Activated CD4-positive, alpha-beta T cell treated with anti-CD3 and anti-CD28 coated beads for 36 hours (primary cell): ENCODE measurements around the gene SOX12. TPM values are rescaled to one million over a fixed set of nuclear protein-coding genes. Genes with fewer than 3 reads are reported as not detected.
A peak's percentile ranks its signal among the peaks of the same experiment; 100 is the strongest.
"Not testable (repeated sequence)": the region's sequence is repeated elsewhere in the genome, so short reads cannot be mapped to it uniquely, and the experiment has no call there.

ENCODE experiments used
- ATAC-seq: fragments of 200-7000 bp; cut with Tn5 transposase; one replicate; pipeline ENCODE4 v1.10.0; 2021; ENCODE audit warnings: mild to moderate bottlenecking, moderate library complexity
- CTCF ChIA-PET: fragments of 350-600 bp; sonication (Branson Sonifier 250); formaldehyde crosslinking; loops from one replicate; lab custom pipeline; 2021; ENCODE audit warnings: antibody characterized with exemption; lab: Charles Lee
- POLR2A ChIA-PET: fragments of 350-600 bp; sonication (Branson Sonifier 250); formaldehyde crosslinking; loops from one replicate; lab custom pipeline; 2021; ENCODE audit warnings: antibody characterized with exemption, inconsistent platforms; lab: Charles Lee
- DNase-seq: peaks from one replicate; pipeline ENCODE4 v3.0.0-alpha.2; 2020
- H3K27ac Mint-ChIP-seq: one replicate; pipeline ENCODE4 v1.8.0; 2021; ENCODE audit warnings: mixed read lengths
- H3K27me3 Mint-ChIP-seq: one replicate; pipeline ENCODE4 v1.8.0; 2021; ENCODE audit warnings: mixed read lengths
- H3K36me3 Mint-ChIP-seq: one replicate; pipeline ENCODE4 v1.8.0; 2021; ENCODE audit warnings: low read depth, mixed read lengths
- H3K4me1 Mint-ChIP-seq: one replicate; pipeline ENCODE4 v1.8.0; 2021; ENCODE audit warnings: mixed read lengths
- H3K4me3 Mint-ChIP-seq: one replicate; pipeline ENCODE4 v1.8.0; 2021; ENCODE audit warnings: mild to moderate bottlenecking, moderate library complexity, mixed read lengths
- H3K9me3 Mint-ChIP-seq: one replicate; pipeline ENCODE4 v1.8.0; 2021; ENCODE audit warnings: low read depth, mixed read lengths
- intact Hi-C, 2 experiments: fragments of 100-400 bp; cut with DNase I in 1 of 2; cut with micrococcal nuclease in 1 of 2; formaldehyde crosslinking; loops; one replicate each; pipeline versions ENCODE4 v1.14.2 to v1.15.1; 2022 to 2024; cut with DNase I, micrococcal nuclease
- total RNA-seq, 2 experiments: library from RNA; stranded (reverse); gene quantifications; one replicate each; pipeline ENCODE4 v1.2.3, GENCODE V29; 2021

The SOX12 gene
- total RNA-seq, 2 experiments from 2014 or later = 8.1 to 8.5 TPM

DNA sequence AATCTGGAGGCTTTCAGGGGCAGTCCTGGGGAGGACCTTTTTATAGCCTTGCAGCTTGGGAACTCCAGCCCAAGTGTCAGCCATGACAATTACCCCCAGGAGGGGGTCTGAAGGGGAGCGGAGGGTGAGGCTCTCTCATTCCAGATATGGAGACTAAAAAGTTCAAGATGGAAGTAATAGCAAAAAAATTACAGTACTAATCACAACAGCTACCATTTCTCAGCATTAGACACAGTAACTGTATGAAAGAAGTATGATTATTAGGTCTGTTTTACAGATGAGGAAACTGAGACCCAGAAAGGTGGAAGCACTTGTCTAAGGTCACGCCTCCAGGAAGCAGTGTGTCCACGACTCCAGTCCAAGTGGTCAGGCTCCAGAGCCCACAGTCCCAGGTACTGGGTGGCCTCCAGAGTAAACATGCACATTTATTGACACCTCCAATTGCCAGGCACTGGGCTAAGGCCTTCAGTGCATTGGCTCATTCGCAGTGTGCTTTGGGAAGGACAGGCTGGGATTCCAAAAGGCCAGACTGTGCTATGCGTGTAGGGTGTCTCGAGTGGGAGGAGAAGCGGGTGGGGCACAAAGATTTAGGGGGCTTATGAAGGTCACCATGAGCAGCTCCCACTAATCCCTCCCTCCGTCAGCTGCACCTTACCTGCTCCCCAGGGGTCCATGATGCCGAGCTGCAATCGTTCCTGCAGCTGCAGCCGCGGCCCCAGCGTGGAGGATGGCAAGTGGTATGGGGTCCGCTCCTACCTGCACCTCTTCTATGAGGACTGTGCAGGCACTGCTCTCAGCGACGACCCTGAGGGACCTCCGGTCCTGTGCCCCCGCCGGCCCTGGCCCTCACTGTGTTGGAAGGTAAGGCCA, 23.9 kb downstream of the SOX12 start:
- DNase-seq = no peak
- ChIA-PET CTCF (no interaction called here), POLR2A (no interaction called here)
- H3K4me1 Mint-ChIP-seq = peaks cover 10% of the 10 kb centered on the region
- no peaks in the 10 kb centered on the region for H3K9me3 Mint-ChIP-seq
- intact Hi-C loops = loop anchor here in 1 of 2 experiments (1.0 to 5.0 kb wide), 2 partner anchors 113 to 193 kb away; partner anchors contain the start of genes CSNK2A1 and TBC1D20
- no peaks in the 10 kb centered on the region for H3K27me3 Mint-ChIP-seq
- no peak overlapping the region for H3K4me3 Mint-ChIP-seq
- H3K27ac Mint-ChIP-seq = no peak overlapping the region
- no peak for ATAC-seq
- H3K36me3 Mint-ChIP-seq = no peaks in the 10 kb centered on the region

DNA sequence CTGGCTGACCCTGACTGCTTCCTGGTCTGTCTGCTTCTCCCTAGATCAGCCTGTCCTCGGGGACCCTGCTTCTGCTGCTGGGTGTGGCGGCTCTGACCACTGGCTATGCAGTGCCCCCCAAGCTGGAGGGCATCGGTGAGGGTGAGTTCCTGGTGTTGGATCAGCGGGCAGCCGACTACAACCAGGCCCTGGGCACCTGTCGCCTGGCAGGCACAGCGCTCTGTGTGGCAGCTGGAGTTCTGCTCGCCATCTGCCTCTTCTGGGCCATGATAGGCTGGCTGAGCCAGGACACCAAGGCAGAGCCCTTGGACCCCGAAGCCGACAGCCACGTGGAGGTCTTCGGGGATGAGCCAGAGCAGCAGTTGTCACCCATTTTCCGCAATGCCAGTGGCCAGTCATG, 27.8 kb downstream of the SOX12 start:
- no peak for DNase-seq
- CTCF ChIA-PET = interaction anchor here (0.6 to 3.3 kb wide), 7 partner anchors 7 to 135 kb away, joined by 3 to 24 read pairs (median 4); no protein-coding TSS in a partner anchor
- no peak for ATAC-seq
- Mint-ChIP-seq H3K27ac (no peak overlapping the region), H3K9me3 (no peaks in the 10 kb centered on the region), H3K36me3 (no peaks in the 10 kb centered on the region), H3K4me3 (no peak overlapping the region), H3K27me3 (no peaks in the 10 kb centered on the region), H3K4me1 (peaks cover 7% of the 10 kb centered on the region)
- intact Hi-C loops = loop anchor here (5.0 kb wide), 2 partner anchors 294 to 314 kb away; no protein-coding TSS in a partner anchor
- POLR2A ChIA-PET = no interaction called here

DNA sequence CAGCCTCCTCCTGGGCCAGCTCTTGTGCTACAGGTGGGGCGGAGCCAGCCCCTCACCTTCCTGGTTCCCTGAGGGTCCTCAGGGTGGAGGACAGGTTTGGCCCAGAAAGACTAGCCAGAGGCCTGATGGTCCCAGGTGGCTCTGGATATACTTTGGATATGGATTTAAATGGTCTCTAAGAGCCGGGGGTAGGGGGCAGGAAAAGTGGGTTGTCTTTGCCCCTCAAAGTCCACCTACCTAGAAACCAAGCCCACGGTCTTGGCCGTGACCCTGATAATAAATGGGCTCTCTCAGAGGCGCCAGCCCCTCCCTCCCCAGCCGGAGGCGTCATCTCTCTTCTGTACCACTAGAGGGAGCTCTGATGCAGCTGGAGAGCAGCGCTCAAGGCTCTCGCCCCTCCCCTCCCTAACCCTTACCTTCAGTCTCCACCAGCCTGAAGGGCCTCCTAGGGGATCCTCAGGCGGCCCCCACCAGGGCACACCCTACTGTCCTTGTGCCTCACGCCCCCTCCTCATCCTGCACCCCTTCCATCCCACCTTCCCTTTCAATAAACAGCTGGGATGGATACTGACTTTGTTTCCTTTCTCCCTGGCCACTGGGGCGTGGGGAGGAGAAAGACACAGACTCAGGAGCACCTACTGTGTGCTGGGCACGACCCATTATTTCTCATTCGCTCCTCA, 29.1 kb downstream of the SOX12 start:
- Mint-ChIP-seq H3K27ac (no peak overlapping the region), H3K27me3 (no peaks in the 10 kb centered on the region), H3K4me1 (peaks cover 3% of the 10 kb centered on the region), H3K4me3 (no peak overlapping the region), H3K9me3 (no peaks in the 10 kb centered on the region), H3K36me3 (no peaks in the 10 kb centered on the region)
- ATAC-seq = peak; percentile 99
- intact Hi-C loops = loop anchor here (1.0 to 5.0 kb wide), 7 partner anchors 52 to 374 kb away; no protein-coding TSS in a partner anchor
- CTCF ChIA-PET = interaction anchor here (0.6 to 3.3 kb wide), 19 partner anchors 9 to 353 kb away, joined by 3 to 24 read pairs (median 3); no protein-coding TSS in a partner anchor
- POLR2A ChIA-PET = no interaction called here
- peak; percentile 86 for DNase-seq

DNA sequence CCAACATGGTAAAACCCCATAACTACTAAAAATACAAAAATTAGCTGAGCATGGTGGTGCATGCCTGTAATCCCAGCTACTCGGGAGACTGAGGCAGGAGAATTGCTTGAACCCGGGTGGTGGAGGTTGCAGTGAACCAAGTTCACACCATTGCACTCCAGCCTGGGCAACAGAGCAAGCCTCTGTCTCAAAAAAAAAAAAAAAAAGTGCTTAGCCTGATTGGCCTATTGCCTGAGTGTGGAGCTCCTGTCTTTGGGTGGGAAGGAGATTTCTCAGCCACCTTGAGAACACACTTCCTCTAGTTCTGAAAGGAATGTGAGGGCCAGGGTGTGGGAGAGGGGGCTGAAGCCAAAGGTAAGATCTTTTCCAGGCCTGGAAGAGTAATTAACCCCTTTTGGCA, 30.8 kb downstream of the SOX12 start:
- ChIA-PET POLR2A (interaction anchor here (0.6 kb wide), 1 partner anchor 20 kb away, joined by 3 read pairs; no protein-coding TSS in a partner anchor), CTCF (interaction anchor here (1.1 to 3.3 kb wide), 5 partner anchors 10 to 311 kb away, joined by 3 to 24 read pairs (median 9); no protein-coding TSS in a partner anchor)
- intact Hi-C loops, H3K4me1 Mint-ChIP-seq, H3K9me3 Mint-ChIP-seq, H3K36me3 Mint-ChIP-seq, H3K27me3 Mint-ChIP-seq, H3K27ac Mint-ChIP-seq, H3K4me3 Mint-ChIP-seq, ATAC-seq, DNase-seq: not testable (repeated sequence)

DNA sequence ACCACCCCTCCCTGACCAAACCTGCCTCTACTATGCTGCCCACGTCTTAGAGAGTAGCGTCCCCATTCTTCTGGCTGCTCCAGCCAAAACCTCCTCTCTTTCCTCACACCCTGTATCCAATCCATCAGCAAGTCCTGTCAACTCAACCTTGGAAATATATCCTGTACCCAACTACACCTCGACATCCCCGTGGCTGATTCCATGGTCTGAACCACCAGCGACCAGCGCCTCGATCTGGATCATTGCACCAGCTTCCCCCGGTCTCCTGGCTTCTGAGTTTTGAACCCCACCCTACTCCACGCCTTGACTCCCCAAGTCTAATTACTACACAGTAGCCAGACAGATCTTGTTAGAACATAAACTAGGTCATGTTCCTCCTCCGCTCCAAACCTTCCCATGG, 31.4 kb downstream of the SOX12 start:
- ATAC-seq (no peak), DNase-seq (no peak)
- Mint-ChIP-seq H3K4me1 (peaks cover 3% of the 10 kb centered on the region), H3K4me3 (no peak overlapping the region), H3K36me3 (no peaks in the 10 kb centered on the region), H3K27me3 (no peaks in the 10 kb centered on the region), H3K27ac (no peak overlapping the region), H3K9me3 (no peaks in the 10 kb centered on the region)
- ChIA-PET POLR2A (no interaction called here), CTCF (interaction anchor here (2.5 to 3.3 kb wide), 3 partner anchors 10 to 289 kb away, joined by 9 to 24 read pairs (median 12); no protein-coding TSS in a partner anchor)
- intact Hi-C loops = no loop called here

DNA sequence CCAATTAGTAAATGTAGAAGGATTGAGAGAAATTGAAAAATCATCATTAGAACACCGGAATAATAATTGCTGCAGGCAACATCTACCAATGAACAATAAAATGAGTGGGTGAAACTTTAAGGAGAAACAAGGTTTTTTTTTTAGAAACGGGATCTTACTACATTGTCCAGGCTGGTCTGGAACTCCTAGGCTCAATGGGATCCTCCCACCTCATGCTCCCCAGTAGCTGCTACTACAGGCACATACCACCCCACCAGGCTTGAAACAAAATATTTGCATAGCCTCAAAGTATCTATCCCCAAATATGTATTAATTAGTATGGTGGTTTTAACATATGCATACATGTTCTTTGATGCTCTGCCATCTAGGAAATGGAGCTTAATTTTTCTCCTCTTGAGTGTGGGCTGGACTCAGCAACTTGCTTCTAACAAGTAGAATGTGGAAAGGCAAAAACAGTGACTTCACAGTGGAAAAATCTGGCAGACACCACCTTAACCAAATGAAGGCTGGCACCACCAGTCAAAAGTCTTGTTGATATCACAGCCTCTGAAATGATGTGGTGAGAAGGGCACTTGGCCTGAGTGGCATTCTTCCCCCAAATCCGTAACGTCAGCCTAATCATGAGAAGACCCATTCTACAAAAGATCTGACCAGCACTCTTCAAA, 33.7 kb downstream of the SOX12 start:
- Mint-ChIP-seq H3K27ac (no peak overlapping the region), H3K4me1 (peaks cover 16% of the 10 kb centered on the region), H3K9me3 (no peaks in the 10 kb centered on the region), H3K4me3 (no peak overlapping the region), H3K27me3 (no peaks in the 10 kb centered on the region), H3K36me3 (no peaks in the 10 kb centered on the region)
- ChIA-PET POLR2A (no interaction called here), CTCF (no interaction called here)
- no peak for ATAC-seq
- intact Hi-C loops = no loop called here
- no peak for DNase-seq

DNA sequence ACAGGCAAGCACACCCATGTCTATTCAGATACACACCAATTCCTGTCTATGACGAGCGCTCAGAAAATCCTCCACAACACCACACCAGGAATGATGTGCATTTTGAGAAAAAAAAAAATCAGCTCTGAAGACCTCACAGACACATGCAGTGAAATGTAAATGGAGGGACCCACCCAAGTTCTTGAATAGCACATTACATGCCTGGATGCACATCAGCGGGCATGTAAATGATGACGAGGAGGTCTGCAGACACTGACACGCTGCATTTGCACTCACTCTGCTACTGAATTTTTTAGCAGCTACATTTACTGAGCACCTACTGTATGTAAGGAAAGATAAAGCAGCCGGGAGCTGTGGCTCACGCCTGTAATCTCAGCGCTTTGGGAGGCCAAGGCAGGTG, 36.2 kb downstream of the SOX12 start:
- ATAC-seq (no peak), DNase-seq (no peak)
- ChIA-PET POLR2A (no interaction called here), CTCF (interaction anchor here (0.9 to 2.2 kb wide), 3 partner anchors 51 to 118 kb away, joined by 3 to 10 read pairs (median 6); no protein-coding TSS in a partner anchor)
- no peaks in the 10 kb centered on the region for H3K27me3 Mint-ChIP-seq
- no peaks in the 10 kb centered on the region for H3K9me3 Mint-ChIP-seq
- H3K4me3 Mint-ChIP-seq = no peak overlapping the region
- H3K4me1 Mint-ChIP-seq = peaks cover 35% of the 10 kb centered on the region
- intact Hi-C loops = no loop called here
- H3K36me3 Mint-ChIP-seq = no peaks in the 10 kb centered on the region
- peak overlapping the region; percentile 15 for H3K27ac Mint-ChIP-seq

DNA sequence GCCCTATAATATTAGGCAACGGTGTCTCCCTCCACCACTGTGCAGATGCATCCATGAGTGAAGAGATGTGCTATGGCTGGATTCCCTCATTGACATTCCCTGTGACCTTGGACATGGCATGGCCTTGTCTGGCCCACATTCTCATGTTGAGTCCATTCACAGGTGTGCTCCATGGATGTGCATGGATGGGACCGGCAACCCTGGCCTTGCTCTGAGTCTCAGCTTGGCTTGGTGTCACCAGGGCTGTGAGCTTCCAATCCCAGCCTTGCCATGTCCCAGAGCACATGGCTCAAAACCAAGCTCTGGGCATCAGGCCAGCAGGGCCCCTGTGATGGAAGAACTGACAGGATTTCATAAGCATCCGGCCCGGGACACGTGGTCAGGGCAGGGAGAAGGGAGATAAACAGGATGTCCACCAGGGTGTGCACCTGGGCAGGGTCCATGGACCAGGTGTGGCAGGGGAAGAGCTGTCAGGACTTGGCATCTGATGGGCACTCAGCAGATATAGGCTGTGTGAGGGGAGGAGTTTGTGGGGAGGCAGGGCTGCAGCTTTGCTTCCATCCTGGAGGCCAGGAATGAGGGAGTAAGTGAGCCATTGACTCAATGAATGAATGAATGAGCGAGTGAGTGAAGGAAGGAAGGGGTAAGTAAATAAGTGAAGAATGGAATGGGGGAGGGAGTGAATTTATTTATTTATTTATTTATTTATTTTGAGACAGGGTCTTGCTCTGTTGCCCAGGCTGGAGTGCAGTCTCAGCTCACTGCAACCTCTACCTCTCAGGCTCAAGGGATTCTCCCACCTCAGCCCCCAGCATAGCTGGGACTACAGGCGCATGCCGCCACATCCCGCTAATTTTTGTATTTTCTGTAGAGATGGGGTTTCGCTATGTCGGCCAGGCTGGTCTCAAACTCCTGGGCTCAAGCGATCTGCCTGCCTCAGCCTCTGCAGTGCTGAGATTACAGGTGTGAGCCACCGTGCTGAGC, 37.2 kb downstream of the SOX12 start:
- ATAC-seq = peak; percentile 83
- peak; percentile 86 for DNase-seq
- CTCF ChIA-PET = interaction anchor here (0.6 to 2.2 kb wide), 5 partner anchors 69 to 1130 kb away, joined by 3 to 10 read pairs (median 3); no protein-coding TSS in a partner anchor
- peak overlapping the region; percentile 66 for H3K27ac Mint-ChIP-seq
- peaks cover 39% of the 10 kb centered on the region for H3K4me1 Mint-ChIP-seq
- no peaks in the 10 kb centered on the region for H3K9me3 Mint-ChIP-seq
- H3K4me3 Mint-ChIP-seq = peak overlapping the region; percentile 33
- intact Hi-C loops = no loop called here
- H3K36me3 Mint-ChIP-seq = no peaks in the 10 kb centered on the region
- no peaks in the 10 kb centered on the region for H3K27me3 Mint-ChIP-seq
- POLR2A ChIA-PET = no interaction called here

DNA sequence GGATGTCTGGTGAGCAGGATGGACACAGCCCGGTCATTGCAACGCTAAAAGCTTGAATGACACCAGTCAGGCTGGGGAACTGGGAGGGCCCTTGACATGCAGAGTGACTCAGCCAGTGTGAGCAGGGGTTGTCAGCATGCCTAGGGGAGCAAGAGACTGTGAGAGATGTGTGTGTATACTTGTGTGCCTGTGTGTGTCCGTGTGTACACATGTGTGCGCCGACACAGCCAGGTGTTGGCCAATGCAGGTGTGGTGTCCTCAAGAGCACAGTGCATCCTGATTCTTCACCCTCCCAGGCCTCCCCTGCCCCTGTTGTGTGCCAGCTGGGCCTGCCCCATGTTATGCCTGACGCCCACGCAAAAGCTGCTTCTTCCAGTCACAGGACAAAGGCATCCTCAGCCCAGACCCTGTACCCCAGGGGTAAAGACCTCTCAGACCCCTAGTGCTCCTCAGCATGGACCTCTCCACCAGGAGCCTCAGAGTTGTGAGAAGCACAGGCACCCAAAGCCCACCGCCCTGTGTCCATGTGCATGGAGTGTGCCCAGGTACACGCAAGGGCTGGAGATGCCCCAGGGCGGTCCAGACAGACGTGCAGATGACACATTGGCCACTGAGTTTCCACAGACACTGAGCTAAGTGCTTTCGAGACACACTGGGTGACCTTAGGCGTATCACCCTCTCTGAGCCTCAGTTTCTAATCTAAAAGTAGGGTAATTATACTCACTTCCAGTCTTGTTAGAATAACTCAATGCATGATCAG, 38.1 kb downstream of the SOX12 start:
- Mint-ChIP-seq H3K4me1 (peaks cover 39% of the 10 kb centered on the region), H3K36me3 (no peaks in the 10 kb centered on the region), H3K27ac (no peak overlapping the region), H3K27me3 (no peaks in the 10 kb centered on the region), H3K9me3 (no peaks in the 10 kb centered on the region), H3K4me3 (no peak overlapping the region)
- DNase-seq (peak; percentile 52), ATAC-seq (peak; percentile 40)
- ChIA-PET POLR2A (no interaction called here), CTCF (interaction anchor here (0.6 to 2.2 kb wide), 4 partner anchors 9 to 283 kb away, joined by 3 to 10 read pairs (median 4); no protein-coding TSS in a partner anchor)
- intact Hi-C loops = no loop called here
